Peyer's patch (tissue), 4 donors: ENCODE measurements around the gene ARPC5. TPM values are rescaled to one million over a fixed set of nuclear protein-coding genes. Genes with fewer than 3 reads are reported as not detected.
A peak's percentile ranks its signal among the peaks of the same experiment; 100 is the strongest.

Source experiments
- DNase-seq, 3 donors: peaks; one replicate each; pipeline ENCODE4 v3.0.0-alpha.2; 2017 to 2019
- H3K27ac ChIP-seq, 4 donors: fragments of 200-600 bp; sonication (generic); one replicate each; pipeline ENCODE4 v1.5.1; 2016 to 2019
- H3K27me3 ChIP-seq, 2 donors: fragments of 200-600 bp; sonication (generic); one replicate each; pipeline ENCODE4 v1.5.1; 2019
- H3K36me3 ChIP-seq, 3 donors: fragments of 200-600 bp; sonication (generic); one replicate each; pipeline ENCODE4 v1.5.1; 2016 to 2019
- H3K4me1 ChIP-seq, 4 donors: fragments of 200-600 bp; sonication (generic); one replicate each; pipeline ENCODE4 v1.5.1; 2016 to 2019
- H3K4me3 ChIP-seq, 4 donors: fragments of 200-600 bp; sonication (generic); 1 replicate in 3 of 4; 2 replicates in 1 of 4; pipeline ENCODE4 v1.5.1; 2016 to 2019; ENCODE audit warnings: mild to moderate bottlenecking in 1 of 4
- H3K9me3 ChIP-seq, 4 donors: fragments of 200-600 bp; sonication (generic); one replicate each; pipeline ENCODE4 v1.5.1; 2016 to 2019; ENCODE audit warnings: mild to moderate bottlenecking in 1 of 4
- CTCF ChIP-seq, 6 experiments: fragments of 450-650 bp in 4 of 6; fragments of 200-600 bp in 2 of 6; sonication (generic) in 1 of 6; IDR thresholded peaks; one replicate each; pipeline ENCODE4 v1.5.1; 2017 to 2019; ENCODE audit warnings: antibody characterized with exemption in 6 of 6, mild to moderate bottlenecking in 3 of 6, moderate library complexity in 1 of 6
- POLR2A ChIP-seq, 2 donors: fragments of 450-650 bp; IDR thresholded peaks; one replicate each; pipeline ENCODE4 v1.5.1; 2017; ENCODE audit warnings: antibody characterized with exemption in 2 of 2, mild to moderate bottlenecking in 2 of 2, moderate library complexity in 2 of 2
- total RNA-seq, 4 donors: library from RNA; depleted of rRNA; stranded (reverse); fragments of >200 nt; gene quantifications; one replicate each; pipeline ENCODE4 v1.1.0, GENCODE V29; 2016

ARPC5 gene
- total RNA-seq, 4 donors from 2014 or later, result 57.9 to 86.7 (median 67.9) TPM

DNA sequence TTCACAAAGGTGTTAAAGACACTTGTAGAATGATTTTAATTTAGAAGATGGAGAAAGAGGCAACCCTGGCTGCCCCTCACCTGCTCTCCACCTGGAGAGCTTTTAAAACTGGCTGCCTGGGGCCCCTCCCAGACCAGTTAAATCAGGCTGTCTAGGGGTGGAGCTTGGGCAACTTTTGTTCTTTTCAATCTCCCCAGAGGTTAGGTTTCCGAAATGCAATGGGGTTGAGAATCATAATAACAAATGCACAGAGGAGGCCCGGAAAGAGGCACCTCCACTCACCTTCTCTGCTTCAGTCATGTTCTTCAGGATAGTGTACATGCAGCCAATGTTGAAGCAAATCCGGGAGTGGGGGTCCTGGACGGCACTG is 45.7 kb downstream of the ARPC5 start:
- peak overlapping the region in 1 of 4 donors; percentile 0 for H3K4me3 ChIP-seq
- H3K4me1 ChIP-seq, result peaks cover 0 to 21% (median 4%) of the 10 kb centered on the region in 4 donors
- no peaks in the 10 kb centered on the region for H3K27me3 ChIP-seq
- H3K36me3 ChIP-seq, result no peaks in the 10 kb centered on the region
- H3K27ac ChIP-seq, result peak overlapping the region; percentile 27 to 83 (median 58)
- H3K9me3 ChIP-seq, result no peaks in the 10 kb centered on the region
- TF ChIP-seq CTCF (IDR thresholded peaks at IDR 0.05), result no peak
- no peak for TF ChIP-seq POLR2A (IDR thresholded peaks at IDR 0.05)
- DNase-seq, result peak in 1 of 3 donors; percentile 41

DNA sequence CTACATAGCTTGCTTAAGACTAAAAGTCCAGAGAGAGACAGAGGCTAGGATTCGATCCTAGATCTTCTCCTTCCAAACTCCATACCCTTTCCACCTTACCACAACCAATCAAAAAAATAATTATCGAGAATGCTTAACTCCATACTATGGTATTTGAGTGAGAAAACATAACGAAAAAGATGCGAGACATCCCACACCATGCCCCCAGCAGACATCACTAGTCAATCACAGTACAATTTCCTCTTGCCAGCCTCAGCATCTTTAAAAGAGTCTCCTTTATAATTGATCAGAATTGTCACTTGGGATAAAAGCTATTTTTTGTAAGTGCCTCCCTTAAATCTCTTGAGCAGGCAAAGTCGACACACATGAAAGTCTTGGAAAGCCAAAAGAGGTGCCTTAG is 46.2 kb downstream of the ARPC5 start:
- Histone ChIP-seq H3K4me3 (peak overlapping the region in 1 of 4 donors; percentile 0), H3K27me3 (no peaks in the 10 kb centered on the region), H3K4me1 (peaks cover 0 to 21% (median 4%) of the 10 kb centered on the region in 4 donors), H3K9me3 (no peaks in the 10 kb centered on the region), H3K27ac (peak overlapping the region in 2 of 4 donors; percentile 61 to 83), H3K36me3 (no peaks in the 10 kb centered on the region)
- no peak for DNase-seq
- no peak for TF ChIP-seq CTCF (IDR thresholded peaks at IDR 0.05)
- no peak for TF ChIP-seq POLR2A (IDR thresholded peaks at IDR 0.05)

- no peaks in the 10 kb centered on the region for H3K27me3 ChIP-seq
- H3K36me3 ChIP-seq, result no peaks in the 10 kb centered on the region
- peak overlapping the region in 3 of 4 donors; percentile 25 to 83 (median 61) for H3K27ac ChIP-seq
- no peaks in the 10 kb centered on the region for H3K9me3 ChIP-seq
- TF ChIP-seq POLR2A (IDR thresholded peaks at IDR 0.05) (no peak), CTCF (IDR thresholded peaks at IDR 0.05) (no peak)
- DNase-seq, result no peak
- H3K4me3 ChIP-seq, result no peak overlapping the region
- peaks cover 0 to 21% (median 4%) of the 10 kb centered on the region in 4 donors for H3K4me1 ChIP-seq
These were observed 46.8 kb downstream of the ARPC5 start for GRCh38 chr1:183588827-183589226.

- no peak overlapping the region for H3K27ac ChIP-seq
- H3K4me3 ChIP-seq, result no peak overlapping the region
- peaks cover 0 to 16% (median 4%) of the 10 kb centered on the region in 4 donors for H3K4me1 ChIP-seq
- H3K9me3 ChIP-seq, result no peaks in the 10 kb centered on the region
- DNase-seq, result no peak
- no peaks in the 10 kb centered on the region for H3K36me3 ChIP-seq
- no peak for TF ChIP-seq CTCF (IDR thresholded peaks at IDR 0.05)
- no peak for TF ChIP-seq POLR2A (IDR thresholded peaks at IDR 0.05)
- no peaks in the 10 kb centered on the region for H3K27me3 ChIP-seq
These were observed 48.7 kb downstream of the ARPC5 start for GRCh38 chr1:183586926-183587325.

DNA sequence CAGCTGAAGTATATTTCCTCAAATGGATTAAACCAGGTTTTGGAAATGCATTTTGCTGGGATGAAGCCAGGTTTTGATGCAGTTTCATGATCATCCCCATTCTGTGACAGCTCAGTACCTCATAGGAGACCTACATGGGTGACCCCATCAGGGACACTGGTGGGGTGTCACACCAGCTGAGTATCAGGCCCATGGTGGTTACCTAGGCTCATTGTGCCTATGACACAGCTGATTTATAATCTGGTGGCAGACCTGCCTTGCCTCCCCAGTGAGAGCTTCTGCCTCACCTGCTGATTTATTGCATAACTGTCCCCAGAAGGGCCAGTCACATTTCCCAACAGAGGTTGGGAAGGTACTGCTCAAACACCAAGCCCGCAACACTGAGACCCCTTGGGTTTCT is 49.1 kb downstream of the ARPC5 start:
- H3K27ac ChIP-seq, result no peak overlapping the region
- TF ChIP-seq CTCF (IDR thresholded peaks at IDR 0.05), result no peak
- TF ChIP-seq POLR2A (IDR thresholded peaks at IDR 0.05), result no peak
- H3K27me3 ChIP-seq, result no peaks in the 10 kb centered on the region
- no peak for DNase-seq
- no peaks in the 10 kb centered on the region for H3K9me3 ChIP-seq
- H3K36me3 ChIP-seq, result no peaks in the 10 kb centered on the region
- no peak overlapping the region for H3K4me3 ChIP-seq
- peaks cover 0 to 16% (median 4%) of the 10 kb centered on the region in 4 donors for H3K4me1 ChIP-seq

DNA sequence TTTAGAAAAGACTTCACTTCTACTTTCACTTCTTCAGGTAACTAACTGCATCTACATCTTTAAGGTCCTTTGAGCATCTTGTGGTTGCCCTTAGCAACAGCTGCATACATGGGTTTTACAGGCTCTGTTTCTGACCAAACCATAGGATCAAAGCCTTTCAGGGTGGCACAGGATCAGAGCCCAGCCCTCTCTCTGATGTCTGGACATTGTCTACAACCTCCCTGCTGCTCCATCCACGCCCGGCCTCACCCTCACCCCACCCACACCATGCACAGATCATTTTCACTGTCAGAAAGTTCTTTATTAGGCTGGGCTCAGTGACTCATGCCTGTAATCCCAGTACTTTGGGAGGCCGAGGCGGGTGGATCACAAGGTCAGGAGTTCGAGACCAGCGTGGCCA is 50.5 kb downstream of the ARPC5 start:
- H3K27me3 ChIP-seq, result no peaks in the 10 kb centered on the region
- H3K27ac ChIP-seq, result no peak overlapping the region
- H3K4me3 ChIP-seq, result no peak overlapping the region
- TF ChIP-seq CTCF (IDR thresholded peaks at IDR 0.05) (no peak), POLR2A (IDR thresholded peaks at IDR 0.05) (no peak)
- DNase-seq, result no peak
- no peaks in the 10 kb centered on the region for H3K9me3 ChIP-seq
- no peaks in the 10 kb centered on the region for H3K36me3 ChIP-seq
- H3K4me1 ChIP-seq, result peaks cover 0 to 14% (median 2%) of the 10 kb centered on the region in 4 donors
